Body of pancreas (tissue), 4 donors: Measurements from ENCODE around the gene CLHC1. TPM values are rescaled to one million over a fixed set of nuclear protein-coding genes. Genes with fewer than 3 reads are reported as not detected.

Experiments used
- ATAC-seq: fragments of 150-250 bp; one replicate; pipeline ENCODE4 v1.9.1; 2016
- DNase-seq, 4 donors: peaks; one replicate each; pipeline ENCODE4 v3.0.0-alpha.2; 2019
- H3K27ac ChIP-seq, 4 donors: fragments of 200-600 bp; sonication (generic); 1 replicate in 3 of 4; 2 replicates in 1 of 4; pipeline versions ENCODE4 v1.5.1 to v1.6.1; 2016 to 2019; ENCODE audit warnings: mild to moderate bottlenecking in 1 of 4, mixed read lengths in 1 of 4, moderate library complexity in 1 of 4
- H3K27me3 ChIP-seq, 2 donors: fragments of 200-600 bp; sonication (generic); one replicate each; pipeline ENCODE4 v1.6.0; 2016; ENCODE audit warnings: mild to moderate bottlenecking in 1 of 2
- H3K36me3 ChIP-seq, 2 donors: fragments of 200-600 bp; sonication (generic); replicated peaks in 1 of 2; 2 replicates each; pipeline ENCODE4 v1.5.1; 2016; ENCODE audit warnings: low read depth in 2 of 2; ENCODE audit not compliant: insufficient read depth in 1 of 2
- H3K4me1 ChIP-seq: fragments of 200-600 bp; sonication (generic); one replicate; pipeline ENCODE4 v1.6.0; 2016
- H3K4me3 ChIP-seq, 2 donors: fragments of 200-600 bp; sonication (generic); 1 replicate in 1 of 2; 2 replicates in 1 of 2; pipeline ENCODE4 v1.5.1; 2016 to 2019
- H3K9me3 ChIP-seq, 3 donors: fragments of 200-600 bp; sonication (generic); 1 replicate in 2 of 3; 2 replicates in 1 of 3; pipeline ENCODE4 v1.5.1; 2016
- POLR2A ChIP-seq, 3 donors: fragments of 450-650 bp; IDR thresholded peaks; one replicate each; pipeline ENCODE4 v1.6.1; 2016; ENCODE audit warnings: antibody characterized with exemption in 3 of 3, mild to moderate bottlenecking in 2 of 3
- WGBS, 2 donors: methylation state at CpG; one replicate each; pipeline ENCODE4 v1.1.5; 2017; 5-methylcytosine and 5-hydroxymethylcytosine counted together
- intact Hi-C: fragments of 100-400 bp; cut with DNase I; formaldehyde crosslinking; loops from one replicate; pipeline ENCODE4 v1.15.1; 2023
- total RNA-seq, 2 donors: library from RNA; depleted of rRNA; stranded (reverse); fragments of >200 nt; gene quantifications; one replicate each; pipeline ENCODE4 v1.1.0, GENCODE V29; 2016
- TF ChIP-seq, protein P1 (sequence below), 7 experiments: fragments of 450-650 bp in 4 of 7; fragments of 200-600 bp in 3 of 7; sonication (generic) in 3 of 7; IDR thresholded peaks; one replicate each; pipeline ENCODE4 v1.5.1; 2016 to 2019; ENCODE audit warnings: antibody characterized with exemption in 7 of 7

CLHC1 gene
- total RNA-seq, 2 donors from 2014 or later, result 3.3 to 19.7 TPM

DNA sequence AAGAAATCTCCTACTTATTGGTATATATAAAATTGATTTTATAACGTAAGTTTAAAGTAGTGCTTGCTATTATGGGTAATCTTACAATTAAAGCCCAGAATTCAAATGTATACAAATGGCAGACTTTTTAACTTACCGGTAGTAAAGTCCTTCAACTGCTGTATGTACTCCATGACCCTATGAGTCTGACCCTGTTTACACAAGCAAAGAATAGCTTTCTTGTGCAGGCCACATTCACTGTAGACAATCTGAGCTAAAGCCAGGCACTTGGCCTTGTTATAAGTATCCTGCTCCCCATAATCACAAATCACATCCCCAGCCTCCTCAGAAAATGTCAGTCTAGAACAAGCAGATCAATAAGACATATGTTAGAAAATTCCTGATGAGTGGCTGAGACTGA is 51.7 kb downstream of the CLHC1 start:
- Histone ChIP-seq H3K4me1 (peaks cover 1% of the 10 kb centered on the region), H3K27me3 (no peaks in the 10 kb centered on the region), H3K4me3 (no peak overlapping the region), H3K9me3 (no peaks in the 10 kb centered on the region), H3K36me3 (no peaks in the 10 kb centered on the region), H3K27ac (no peak overlapping the region)
- no peak for DNase-seq
- intact Hi-C loops, result no loop called here
- TF ChIP-seq, protein P1, sequence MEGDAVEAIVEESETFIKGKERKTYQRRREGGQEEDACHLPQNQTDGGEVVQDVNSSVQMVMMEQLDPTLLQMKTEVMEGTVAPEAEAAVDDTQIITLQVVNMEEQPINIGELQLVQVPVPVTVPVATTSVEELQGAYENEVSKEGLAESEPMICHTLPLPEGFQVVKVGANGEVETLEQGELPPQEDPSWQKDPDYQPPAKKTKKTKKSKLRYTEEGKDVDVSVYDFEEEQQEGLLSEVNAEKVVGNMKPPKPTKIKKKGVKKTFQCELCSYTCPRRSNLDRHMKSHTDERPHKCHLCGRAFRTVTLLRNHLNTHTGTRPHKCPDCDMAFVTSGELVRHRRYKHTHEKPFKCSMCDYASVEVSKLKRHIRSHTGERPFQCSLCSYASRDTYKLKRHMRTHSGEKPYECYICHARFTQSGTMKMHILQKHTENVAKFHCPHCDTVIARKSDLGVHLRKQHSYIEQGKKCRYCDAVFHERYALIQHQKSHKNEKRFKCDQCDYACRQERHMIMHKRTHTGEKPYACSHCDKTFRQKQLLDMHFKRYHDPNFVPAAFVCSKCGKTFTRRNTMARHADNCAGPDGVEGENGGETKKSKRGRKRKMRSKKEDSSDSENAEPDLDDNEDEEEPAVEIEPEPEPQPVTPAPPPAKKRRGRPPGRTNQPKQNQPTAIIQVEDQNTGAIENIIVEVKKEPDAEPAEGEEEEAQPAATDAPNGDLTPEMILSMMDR (IDR thresholded peaks at IDR 0.05), result no peak
- no peak for TF ChIP-seq POLR2A (IDR thresholded peaks at IDR 0.05)
- 83 to 87% methylated on average over 2 of the region's 2 CpGs for WGBS, 2 donors
- ATAC-seq, result no peak

GRCh38 chr2:55176094-55176415 is 56.0 kb downstream of the CLHC1 start:
- TF ChIP-seq POLR2A (IDR thresholded peaks at IDR 0.05), result no peak
- TF ChIP-seq, protein P1 (IDR thresholded peaks at IDR 0.05), result no peak
- intact Hi-C loops, result loop anchor here (10.0 kb wide), 1 partner anchor 281 kb away; no protein-coding TSS in a partner anchor
- Histone ChIP-seq H3K36me3 (no peaks in the 10 kb centered on the region), H3K9me3 (no peaks in the 10 kb centered on the region), H3K27ac (no peak overlapping the region), H3K4me3 (no peak overlapping the region), H3K27me3 (no peaks in the 10 kb centered on the region), H3K4me1 (peaks cover 5% of the 10 kb centered on the region)
- DNase-seq, result no peak
- no peak for ATAC-seq
- 3 to 4% methylated on average over 1 of the region's 1 CpG for WGBS, 2 donors

DNA sequence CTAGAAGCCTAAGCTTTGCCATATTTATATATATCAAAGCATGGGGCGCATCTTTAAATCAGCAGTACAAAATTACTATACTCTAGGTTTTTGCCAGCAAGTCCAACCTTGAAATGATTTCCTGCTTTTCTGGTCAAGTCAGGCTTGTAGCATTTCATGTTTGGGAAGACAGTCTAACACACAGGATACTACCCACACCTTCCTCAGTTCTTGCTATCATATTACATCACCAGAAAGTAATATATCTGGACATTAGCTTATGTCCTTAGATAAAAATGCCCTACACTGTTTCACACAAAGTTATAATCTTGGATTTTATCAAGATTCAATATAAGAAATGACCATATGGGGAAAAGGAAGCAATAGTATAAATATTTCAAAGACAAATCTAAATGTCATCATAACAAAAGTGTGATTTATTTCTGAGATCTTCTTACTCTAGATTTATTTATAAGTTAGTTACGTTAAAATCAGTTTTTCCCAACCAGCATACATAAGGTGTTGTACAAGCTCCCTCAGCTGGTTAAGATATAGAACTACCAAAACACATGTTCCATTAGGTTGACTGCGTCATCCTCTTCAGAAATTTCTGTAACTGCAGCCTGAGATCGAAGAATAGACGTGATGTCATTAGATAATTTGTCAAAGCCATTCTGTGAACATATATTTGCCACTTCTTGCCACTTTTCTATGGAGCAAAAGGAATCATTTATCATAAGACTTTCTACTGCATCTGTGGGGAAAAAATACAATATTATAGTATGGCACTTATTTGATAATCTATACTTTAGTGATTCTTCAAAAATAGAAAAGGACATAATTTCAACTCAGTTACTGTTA is 56.6 kb downstream of the CLHC1 start:
- Histone ChIP-seq H3K9me3 (no peaks in the 10 kb centered on the region), H3K27ac (no peak overlapping the region), H3K27me3 (no peaks in the 10 kb centered on the region), H3K4me3 (no peak overlapping the region), H3K4me1 (peaks cover 10% of the 10 kb centered on the region), H3K36me3 (no peaks in the 10 kb centered on the region)
- TF ChIP-seq, protein P1 (IDR thresholded peaks at IDR 0.05), result peak in 6 of 7 experiments; percentile 34 to 85 (median 74)
- TF ChIP-seq POLR2A (IDR thresholded peaks at IDR 0.05), result no peak
- WGBS, 2 donors, result 4 to 5% methylated on average over 5 of the region's 5 CpGs
- DNase-seq (no peak), ATAC-seq (peak; percentile 95)
- intact Hi-C loops, result loop anchor here (10.0 kb wide), 1 partner anchor 281 kb away; no protein-coding TSS in a partner anchor

- ATAC-seq (no peak), DNase-seq (no peak)
- H3K27me3 ChIP-seq, result no peaks in the 10 kb centered on the region
- H3K27ac ChIP-seq, result no peak overlapping the region
- no peaks in the 10 kb centered on the region for H3K9me3 ChIP-seq
- H3K4me3 ChIP-seq, result no peak overlapping the region
- 59 to 68% methylated on average over 2 of the region's 2 CpGs for WGBS, 2 donors
- H3K36me3 ChIP-seq, result no peaks in the 10 kb centered on the region
- H3K4me1 ChIP-seq, result peaks cover 29% of the 10 kb centered on the region
- intact Hi-C loops, result loop anchor here (10.0 kb wide), 1 partner anchor 279 kb away; no protein-coding TSS in a partner anchor
- TF ChIP-seq, protein P1 (IDR thresholded peaks at IDR 0.05), result no peak
- TF ChIP-seq POLR2A (IDR thresholded peaks at IDR 0.05), result no peak
These were observed 58.5 kb downstream of the CLHC1 start for GRCh38 chr2:55173438-55174054.
